ENCODE results near the gene PPP1R13B.

The PPP1R13B gene

DNA sequence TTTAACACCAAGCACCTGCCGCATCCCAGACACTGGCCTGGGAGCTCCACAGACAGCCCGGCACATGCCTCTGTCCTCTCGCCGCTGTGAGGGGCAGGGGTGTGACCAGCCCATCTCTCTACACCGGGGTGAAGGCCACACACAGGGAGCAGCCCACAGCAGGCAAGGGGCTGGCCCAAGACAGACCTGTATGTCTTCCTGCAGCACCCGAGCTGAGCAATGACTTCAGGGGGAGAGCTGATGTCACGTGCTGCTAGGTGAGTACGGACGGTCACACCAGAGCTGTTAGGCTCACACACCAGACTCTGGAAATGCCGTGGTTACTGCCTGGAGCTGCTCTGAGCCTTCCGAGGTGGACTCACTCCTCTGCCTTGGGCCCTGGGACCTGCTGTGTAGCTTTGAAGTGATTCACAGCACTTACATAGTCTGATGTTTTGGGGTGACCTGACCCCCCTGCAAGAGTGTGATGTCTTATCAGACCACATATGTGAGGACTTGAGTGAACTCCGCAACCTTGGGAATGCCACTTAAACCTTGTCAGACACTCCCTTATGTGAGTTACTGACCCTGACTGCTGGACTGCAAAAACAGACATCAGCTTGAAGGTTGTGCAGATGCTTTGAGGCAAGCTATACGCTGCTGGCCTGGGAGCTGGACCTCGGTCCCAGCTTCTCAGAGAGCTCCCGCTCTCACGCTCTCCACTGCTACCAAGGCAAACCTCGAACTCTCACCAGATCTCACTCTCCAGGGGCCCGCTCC, 133.9 kb downstream of the PPP1R13B start:
- no peak for DNase-seq (ENCODE audit: low read depth in 2 of 2)

DNA sequence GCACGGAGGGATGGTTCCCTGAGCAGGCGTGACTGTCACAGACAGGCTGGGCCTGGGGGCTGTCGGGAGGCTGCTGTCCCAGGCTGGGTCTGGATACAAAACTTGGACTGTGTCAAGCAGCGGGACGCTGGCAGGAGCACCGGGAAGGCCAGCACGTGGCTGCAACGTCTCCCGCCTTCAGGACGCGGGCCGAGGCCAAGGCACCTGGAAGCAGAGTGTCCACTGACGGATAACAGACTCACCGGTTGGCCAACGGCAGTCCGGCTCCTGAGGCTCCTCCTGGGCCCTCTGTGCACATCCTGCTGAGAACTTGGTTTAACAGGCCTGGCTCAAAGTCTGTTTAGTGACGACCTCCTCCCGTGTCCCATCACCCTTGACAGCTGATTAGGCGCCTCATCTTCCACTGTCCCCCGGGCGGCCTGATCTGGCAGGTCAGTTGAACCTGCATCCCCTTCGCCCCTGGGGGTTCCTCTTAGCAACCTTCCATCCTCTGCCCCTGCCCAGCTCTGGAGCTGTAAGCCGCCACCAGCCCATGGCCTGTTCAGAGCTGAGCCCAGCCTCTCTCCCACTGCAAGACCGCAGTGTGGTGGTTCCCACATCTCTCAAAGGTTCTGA, 134.6 kb downstream of the PPP1R13B start:
- no peak for DNase-seq (ENCODE audit: low read depth in 2 of 2)

DNA sequence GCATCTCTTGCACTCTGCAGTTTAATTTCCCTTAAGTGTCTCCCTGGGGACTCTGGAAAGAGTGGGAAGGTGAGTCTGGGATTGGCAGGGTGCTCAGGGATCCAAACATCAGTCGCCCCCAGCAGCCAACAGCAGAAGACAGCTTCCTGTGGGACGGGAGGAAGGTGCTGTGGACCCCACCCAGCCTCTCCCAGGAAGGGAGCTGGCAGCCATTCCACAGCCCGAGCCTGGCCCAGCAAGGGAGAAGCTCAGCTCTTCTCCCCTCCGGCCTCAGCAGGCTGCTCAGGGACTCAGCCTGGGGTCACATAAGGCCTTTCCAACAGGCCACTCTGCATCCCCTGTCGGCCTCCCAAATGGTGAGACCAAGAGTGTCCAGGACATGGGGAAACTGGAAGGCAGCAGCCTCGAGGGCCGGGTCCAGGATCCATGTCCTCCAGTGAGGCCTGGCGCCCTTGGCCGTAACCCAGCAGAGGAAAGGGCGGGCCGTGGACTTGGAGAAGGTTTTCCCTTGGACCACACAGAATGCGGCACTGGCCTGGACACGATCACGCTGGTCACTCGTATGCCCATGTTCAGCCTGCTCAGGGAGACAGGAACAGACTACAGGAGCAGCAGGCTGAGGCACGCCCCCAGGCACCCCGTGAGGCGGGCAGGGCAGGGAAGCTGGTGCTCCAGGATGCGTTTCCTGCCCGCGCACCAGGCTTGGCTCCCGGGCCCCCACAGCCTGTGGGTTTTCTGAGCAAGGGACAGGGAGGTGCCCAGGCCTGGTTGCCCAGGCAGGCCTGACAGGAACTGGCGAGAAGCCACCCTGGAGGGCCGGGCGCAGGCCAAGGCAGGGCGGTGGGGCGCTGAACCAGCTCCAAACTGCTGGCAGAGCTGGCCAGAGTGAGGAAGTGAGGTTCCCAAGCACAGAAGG, 135.6 kb downstream of the PPP1R13B start:
- DNase-seq (ENCODE audit: low read depth in 2 of 2), result no peak

DNA sequence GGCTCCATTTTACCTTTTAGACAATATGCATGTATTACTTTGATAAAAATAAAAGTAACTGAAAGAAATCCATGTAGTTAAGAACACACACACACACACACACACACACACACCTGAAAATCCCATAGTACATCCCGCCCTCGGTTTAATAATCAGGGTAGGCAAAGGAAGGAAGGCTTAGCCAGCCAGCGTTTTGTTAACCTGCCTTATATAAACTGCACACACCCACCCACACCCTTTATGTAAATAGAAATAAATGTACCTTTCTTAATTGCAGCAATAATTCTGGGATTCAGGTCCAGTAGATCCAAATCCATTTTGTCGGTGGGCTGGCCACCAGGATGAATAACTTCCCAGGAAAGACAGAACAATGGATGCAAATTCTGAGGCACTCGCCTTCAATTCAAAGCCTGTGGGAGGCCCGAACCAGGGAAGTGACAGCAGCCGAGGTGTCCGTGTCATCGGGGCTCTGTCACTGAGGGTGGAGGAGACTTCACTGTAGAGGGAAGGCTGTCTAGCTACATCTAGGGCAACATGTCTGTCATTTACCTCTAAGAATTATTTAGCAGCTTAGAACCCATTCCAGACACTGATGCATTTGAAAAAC, 136.5 kb downstream of the PPP1R13B start:
- DNase-seq (ENCODE audit: low read depth in 2 of 2), result no peak

DNA sequence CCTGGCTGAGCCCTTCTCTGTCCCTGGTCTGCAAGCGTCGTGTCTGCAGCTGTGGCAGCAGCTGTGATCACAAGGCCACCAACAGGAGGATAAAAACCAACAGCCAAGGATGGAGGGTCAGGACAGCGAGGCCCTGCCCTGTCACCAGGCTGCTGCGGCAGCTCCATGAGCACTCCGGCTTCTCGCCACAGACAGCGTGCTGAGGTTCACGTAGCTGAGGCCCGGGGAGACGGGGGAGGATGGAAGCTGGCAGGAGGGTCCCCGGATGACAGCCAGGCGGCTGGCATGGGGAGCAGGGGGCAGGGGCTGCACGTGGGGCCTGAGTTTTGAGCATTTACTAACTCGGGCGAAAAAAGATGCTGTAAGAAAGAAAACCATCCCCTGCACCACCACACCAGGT, 137.6 kb downstream of the PPP1R13B start:
- DNase-seq (ENCODE audit: low read depth in 2 of 2), result no peak

DNA sequence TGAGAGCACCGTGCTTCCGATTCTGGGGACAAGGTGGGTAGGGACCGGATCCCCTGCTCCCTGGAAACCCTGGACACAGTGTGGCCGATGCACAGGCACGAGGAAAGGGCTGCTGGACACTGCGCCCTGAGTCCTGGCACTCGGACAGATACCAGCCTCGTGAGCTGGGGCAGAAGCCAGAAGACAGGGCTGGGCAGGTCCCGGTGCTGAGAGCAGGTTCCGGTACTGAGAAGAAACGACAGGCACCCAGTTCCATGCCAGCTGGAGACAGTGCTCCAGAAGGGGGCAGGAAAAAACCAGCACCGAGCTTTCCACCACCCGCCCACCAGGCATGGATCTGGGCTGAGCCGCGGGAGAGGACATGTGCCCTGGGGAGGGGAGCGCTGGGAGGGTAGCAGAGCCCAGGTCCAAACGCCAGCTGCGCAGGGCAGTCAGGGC, 138.6 kb downstream of the PPP1R13B start:
- no peak for DNase-seq (ENCODE audit: low read depth in 2 of 2)

DNA sequence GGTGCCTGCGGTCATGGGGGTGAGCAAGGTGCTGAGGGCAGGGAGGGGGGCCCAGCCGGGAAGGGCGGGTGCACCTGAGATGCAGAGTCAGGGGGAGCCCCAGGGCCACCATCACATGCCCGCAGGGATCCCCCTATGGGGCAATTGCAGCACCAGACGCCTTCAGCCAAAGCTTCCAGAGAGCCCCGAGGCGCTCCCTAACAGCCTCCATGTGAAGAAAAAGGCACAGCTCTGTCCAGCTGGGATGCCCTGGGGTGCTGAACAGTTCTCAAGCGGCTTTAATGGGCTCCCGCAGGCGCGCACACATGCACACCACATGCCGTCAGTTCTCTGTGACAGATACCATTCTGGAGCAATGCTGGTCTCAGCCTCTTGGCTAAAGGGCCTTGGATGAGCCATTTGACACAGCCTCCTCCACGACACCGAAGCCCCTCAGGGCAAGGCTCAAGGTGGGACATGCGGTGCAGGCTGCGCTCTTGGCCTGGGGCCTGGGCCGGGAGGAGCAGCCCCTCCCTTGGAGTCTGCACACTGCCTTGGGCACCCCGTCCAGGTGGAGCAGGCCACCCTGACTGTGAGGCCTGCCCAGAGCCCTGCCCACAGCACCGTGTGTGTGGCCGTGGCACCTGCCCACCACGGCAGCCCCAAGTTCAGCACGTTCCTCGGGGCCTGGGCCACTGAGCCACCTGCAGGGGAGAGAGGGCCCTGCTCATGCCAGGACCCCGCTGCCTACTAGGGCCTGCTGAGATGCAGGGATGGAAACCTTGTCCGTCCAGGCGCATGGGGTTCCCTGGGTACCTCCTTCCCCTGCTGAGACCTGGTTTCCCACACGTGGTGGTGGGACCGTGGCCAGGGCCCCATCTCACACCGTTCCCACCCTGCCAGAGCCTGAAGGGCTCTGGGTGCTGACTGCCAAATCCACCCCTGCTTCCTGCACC, 139.8 kb downstream of the PPP1R13B start:
- DNase-seq (ENCODE audit: low read depth in 2 of 2), result no peak

DNA sequence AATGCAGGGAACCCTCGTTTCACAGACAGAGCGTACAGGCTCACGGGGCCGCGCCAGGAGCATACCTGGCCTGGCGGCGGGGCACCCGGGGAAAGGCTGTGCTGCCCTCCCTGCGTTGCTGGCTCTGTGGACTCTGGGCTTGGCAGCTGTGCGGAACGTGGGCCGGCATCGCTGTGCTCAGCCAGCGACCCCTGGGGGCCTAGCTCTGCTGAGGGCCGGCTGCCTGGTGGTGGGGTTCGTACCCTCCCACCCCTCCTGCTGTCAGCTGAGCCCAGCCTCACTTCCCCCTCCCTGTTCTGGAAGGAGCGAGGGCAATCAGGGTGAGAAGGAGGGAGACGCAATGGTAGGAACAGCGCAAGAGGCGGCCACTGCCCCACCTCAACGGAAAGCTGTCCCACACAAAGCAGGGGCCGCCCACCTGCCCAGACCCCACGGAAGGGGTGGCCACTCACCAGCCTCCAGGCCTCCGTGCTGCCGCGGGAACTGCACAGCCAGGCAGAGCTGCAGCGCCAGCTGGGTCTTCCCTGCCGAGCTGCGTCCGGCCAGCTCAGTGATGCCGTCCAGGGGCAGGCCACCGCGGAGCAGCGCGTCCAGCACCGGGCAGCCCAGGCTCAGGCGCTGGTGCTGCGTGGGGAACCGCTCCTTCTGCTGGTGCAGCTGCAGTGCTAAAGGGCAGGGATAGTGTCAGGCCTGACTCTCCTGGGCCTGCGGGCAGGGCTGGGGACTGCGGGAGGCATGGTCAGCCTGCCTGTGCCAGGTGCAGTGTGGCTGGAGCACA, 140.6 kb downstream of the PPP1R13B start:
- DNase-seq (ENCODE audit: low read depth in 2 of 2), result no peak

DNA sequence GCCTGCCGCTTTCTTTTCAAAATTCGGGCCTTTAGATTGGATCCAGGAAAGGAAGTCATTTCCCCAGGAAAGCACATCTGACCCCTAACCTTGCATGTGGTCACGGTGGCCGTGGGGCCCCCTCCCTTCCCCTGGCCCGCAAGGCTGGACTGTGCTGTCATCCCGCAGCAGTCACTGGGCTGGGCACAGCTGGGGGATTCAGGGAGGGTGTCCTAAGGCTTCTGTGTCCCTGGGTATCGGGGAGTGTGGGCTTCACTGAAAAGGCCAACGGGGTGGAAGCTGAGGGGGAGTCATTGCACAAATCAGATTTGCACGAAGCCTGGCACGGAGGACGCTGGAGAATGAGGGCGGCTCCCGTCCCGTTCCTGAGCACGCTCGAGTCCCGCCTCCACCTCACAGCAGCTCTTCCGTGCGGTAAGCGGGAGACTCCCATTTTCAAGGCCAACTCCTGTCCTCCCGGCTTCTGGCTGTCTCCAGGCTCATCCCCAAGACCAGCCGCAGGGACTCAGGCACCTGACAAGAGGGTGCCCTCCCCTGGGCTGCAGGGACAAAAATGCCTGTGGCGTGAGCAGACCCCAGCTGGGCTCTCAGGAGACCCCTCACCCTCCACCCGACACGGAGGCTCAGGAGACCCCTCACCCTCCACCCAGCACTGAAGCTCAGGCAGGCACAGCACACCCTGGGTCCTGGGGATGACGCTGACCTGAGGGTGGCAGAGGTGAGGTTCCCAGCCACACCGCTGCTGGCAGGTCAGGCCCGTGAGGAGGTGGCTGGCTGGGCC, 141.7 kb downstream of the PPP1R13B start:
- DNase-seq (ENCODE audit: low read depth in 2 of 2), result no peak

DNA sequence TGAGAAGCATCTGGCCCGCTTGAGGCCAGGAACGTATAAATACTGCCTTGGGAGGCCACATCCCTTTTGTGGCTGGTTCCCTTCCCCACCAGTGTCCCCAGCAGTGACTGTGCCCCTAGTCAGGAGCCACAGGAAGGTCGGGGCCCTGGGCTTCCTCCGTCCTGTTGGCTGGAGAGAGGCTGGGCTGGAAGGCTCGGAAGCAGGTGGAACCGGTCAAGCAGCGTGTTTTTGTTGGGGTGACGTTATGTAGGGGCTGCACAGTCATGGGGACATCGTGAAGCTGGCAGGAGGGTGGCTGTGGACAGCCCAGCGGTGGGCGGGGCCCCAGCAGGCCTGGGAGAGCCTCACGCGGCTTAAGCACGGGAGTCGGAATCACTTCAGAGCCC, 142.3 kb downstream of the PPP1R13B start:
- no peak for DNase-seq (ENCODE audit: low read depth in 2 of 2)

DNA sequence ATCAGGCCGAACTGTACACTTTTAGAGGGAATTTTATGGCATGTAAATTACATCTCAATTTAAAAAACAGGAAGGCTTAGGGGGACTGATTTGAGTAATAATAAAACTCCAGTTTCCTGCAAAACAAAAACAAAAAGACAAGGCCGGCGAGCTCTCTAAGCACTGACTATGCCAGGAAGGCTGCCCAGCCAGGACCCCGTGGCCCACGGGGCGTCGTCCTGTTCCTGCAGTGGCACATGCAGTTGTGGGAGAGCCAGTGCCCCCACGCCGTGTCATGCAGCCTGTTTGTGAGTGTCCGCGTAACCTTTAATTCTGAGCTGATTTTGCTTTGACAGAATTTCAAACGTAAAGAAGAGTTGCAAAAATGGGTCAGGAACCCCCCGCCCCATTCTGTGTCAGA, 142.7 kb downstream of the PPP1R13B start:
- DNase-seq (ENCODE audit: low read depth in 2 of 2), result no peak

DNA sequence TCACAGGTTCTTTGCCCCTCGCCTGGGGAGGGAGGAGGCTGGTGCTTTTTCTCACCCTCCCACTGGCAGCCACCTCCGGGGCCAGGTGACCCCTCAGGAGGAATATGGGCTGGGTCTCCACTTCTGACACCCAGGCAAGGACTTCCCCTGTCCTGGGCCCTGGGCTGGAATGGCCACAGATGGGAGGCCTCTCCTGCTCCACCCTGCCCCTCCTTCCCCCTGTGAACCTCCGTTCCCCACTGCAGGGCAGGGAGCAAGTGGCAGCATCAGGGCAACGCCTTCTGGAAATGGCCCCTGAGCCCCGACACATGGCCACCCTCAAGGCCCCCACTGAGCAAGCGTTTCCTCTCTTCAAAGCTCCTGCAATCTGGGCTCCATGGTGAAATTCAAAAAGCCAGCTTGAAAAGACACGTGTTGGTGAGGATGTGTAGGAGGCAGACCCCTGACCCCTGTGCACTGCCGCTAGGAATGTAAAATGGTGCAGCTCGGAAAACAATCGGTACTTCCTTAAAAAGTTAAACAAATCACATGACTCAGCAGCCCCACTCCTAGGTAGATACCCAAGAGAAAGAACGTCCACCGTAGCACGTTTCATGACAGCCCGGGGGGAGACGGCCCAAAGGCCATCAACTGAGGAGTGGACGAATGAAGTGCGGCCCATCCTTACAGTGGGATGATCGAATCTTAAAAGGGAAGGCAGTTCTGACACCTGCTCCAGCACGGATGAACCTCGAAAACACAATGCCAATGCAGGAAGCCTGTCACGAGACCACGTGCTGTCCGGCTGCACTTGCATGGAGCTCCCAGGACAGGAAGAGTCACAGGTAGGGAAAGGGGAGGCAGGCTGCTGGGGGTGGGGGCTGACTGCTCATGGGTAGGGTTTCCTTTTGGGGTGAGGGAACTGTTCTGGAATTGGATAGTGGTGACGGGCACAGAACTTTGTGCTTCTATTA, 143.7 kb downstream of the PPP1R13B start:
- no peak for DNase-seq (ENCODE audit: low read depth in 2 of 2)

DNA sequence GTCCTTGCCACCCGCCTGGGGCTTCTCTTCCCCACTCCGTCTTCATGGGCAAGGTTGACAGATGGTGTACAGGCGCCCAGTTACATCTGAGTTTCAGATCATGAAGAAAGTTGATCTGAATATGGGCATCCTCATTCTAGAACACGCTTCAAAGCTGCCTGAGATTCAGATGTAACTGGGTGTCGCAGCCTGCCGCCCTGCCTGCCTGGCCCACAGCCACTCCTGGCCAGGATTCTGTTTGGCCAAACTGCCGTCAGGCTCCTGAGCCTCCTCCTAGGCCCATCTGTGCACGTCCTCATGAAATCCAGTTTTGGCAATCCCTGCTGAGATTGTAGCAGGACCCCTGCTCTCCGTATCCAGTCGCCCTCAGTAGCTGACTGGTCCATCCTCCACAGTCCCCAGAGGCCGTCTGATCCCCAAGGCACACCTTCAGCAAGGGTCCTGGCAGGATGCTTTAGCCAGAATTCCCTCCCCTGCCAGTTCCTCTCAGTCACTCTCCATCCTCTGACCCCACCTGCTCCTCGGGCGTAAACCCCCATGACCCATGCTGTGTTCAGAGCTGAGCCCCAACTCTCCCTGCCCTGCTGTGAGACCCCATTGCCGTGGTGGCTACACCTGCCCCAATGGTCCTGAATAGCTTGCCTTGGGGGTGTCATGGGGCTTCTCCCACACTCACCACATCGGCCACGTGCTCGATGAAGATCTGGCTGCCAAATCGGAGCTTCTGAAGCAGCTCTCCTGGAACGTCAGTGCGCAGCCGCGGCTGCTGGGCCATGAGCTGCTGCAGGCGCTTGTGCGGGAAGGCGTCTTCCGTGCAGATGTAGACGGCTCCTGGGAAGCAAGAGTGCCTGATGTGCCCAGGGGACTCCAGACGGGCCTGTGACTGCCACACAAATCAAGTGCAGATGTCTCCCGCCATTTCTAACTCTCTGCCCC, 144.6 kb downstream of the PPP1R13B start:
- no peak for DNase-seq (ENCODE audit: low read depth in 2 of 2)

DNA sequence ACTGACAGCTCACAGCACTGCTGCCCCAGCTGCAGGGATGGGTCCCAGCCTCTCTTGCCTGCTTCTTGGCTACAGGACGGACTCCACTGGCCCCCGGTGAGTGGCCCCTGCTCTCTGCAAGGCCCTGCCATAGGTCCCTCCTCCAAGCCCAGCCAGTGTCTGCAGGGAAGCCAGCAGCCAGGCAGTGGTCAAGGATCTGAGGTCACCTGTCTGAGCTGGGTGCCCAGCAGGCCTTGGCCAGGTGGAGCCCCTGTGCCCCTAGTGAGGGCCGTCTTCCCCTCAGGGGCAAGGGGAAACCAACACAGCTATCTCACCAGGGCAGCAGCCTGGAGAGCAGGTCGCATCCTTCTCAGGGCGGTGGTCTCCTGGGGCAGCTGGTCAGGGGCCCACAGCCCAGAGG, 145.3 kb downstream of the PPP1R13B start:
- DNase-seq (ENCODE audit: low read depth in 2 of 2), result no peak

DNA sequence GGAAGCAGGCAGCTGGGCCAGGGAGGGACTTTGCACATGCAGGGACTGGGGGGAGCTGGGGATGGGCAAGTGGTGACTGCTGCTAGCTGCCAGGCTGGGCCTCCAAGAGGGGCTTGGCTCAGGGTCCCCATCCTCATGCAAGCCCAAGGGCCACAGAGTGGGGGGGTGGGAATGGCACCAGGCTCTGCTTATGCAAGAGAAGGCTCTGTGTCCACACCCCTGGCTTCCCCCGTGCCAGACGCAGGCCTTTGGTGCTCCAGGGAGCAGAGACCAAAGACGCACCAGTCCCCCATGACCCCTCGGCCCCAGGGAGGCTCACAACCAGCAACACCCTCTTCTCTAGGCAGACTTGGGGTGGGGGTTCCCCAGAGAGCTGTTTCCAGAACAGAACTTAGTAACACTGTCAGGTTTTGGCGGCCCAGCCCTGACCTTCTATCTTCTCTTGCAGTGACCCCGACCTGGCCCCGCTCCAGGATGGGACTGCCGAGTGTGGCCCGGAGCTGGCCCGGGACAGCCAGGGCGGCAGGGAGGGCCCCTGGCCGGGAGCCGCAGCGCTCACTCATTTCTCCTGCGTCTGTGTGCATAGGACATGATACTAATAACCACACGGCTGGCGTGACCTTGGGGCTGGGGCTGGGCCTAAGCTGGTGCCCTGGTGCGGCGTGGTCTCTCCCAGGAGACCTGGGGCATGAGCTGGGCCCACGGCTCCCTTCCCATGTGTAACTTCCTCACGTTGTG, 146.5 kb downstream of the PPP1R13B start:
- no peak for DNase-seq (ENCODE audit: low read depth in 2 of 2)

Data from stimulated activated CD8-positive, alpha-beta memory T cell treated with anti-CD3 and anti-CD28 coated beads, Interleukin-15, amount 100 ng/mL, for 4 hours (primary cell).